Measurements from ENCODE around the gene ARHGAP6. TPM values are rescaled to one million over a fixed set of nuclear protein-coding genes. Genes with fewer than 3 reads are reported as not detected.
A peak's percentile ranks its signal among the peaks of the same experiment; 100 is the strongest.

ARHGAP6 gene
- total RNA-seq, 1 donor from 2014 or later = 33.6 TPM

DNA sequence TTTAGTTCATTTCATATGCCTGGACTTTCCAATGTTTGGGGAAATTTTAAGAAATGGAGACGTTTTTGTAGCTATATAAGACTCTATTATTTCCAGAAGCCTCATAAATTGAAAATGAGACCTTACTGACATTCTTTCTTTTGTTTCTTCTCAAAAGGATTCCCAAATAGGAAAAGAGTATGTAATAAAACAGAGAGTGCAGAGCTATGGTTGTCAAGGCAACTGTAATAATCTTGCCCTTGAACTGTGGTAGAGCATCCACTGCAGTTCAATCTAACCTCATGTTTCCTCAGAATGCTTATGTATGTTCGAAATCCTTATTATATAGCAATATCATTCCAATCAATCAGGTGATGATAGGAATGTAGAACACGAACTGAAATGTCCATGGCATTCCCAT is 318.4 kb downstream of the ARHGAP6 start:
- Histone ChIP-seq H3K27ac (no peak overlapping the region), H3K36me3 (no peaks in the 10 kb centered on the region), H3K9me3 (no peaks in the 10 kb centered on the region), H3K4me1 (peaks cover 0 to 3% of the 10 kb centered on the region in 2 donors), H3K27me3 (no peaks in the 10 kb centered on the region), H3K4me3 (no peak overlapping the region)
- DNase-seq (ENCODE audit: low spot score in 2 of 2) = no peak
- TF ChIP-seq, protein P1, sequence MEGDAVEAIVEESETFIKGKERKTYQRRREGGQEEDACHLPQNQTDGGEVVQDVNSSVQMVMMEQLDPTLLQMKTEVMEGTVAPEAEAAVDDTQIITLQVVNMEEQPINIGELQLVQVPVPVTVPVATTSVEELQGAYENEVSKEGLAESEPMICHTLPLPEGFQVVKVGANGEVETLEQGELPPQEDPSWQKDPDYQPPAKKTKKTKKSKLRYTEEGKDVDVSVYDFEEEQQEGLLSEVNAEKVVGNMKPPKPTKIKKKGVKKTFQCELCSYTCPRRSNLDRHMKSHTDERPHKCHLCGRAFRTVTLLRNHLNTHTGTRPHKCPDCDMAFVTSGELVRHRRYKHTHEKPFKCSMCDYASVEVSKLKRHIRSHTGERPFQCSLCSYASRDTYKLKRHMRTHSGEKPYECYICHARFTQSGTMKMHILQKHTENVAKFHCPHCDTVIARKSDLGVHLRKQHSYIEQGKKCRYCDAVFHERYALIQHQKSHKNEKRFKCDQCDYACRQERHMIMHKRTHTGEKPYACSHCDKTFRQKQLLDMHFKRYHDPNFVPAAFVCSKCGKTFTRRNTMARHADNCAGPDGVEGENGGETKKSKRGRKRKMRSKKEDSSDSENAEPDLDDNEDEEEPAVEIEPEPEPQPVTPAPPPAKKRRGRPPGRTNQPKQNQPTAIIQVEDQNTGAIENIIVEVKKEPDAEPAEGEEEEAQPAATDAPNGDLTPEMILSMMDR (IDR thresholded peaks at IDR 0.05) = no peak
- intact Hi-C loops (cut with DNase I) = no loop called here

DNA sequence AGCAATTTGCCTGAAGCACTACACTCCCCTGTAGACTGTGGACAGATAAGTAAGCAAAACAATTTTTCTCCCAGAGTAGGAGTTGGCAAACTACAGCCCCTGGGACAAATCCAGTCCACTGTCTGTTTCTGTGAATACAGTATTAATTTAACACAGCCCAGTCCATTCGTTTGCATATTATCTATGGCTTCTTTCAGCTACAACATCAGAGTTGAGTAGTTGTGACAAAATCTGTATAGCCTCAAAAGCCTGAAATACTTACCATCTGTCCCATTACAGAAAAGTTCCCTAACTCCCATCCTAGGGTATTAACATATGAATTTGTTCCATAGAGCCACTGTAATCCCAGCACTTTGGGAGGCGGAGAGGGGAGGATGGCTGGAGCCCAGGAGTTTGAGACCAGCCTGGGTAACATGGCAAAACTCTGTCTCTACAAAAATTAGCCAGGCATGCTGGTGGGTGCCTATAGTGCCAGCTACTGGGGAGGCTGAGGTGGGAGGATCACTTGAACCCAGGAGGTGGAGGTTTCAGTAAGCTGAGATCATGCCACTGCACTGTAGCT is 319.5 kb downstream of the ARHGAP6 start:
- DNase-seq (ENCODE audit: low spot score in 2 of 2) = no peak
- intact Hi-C loops (cut with DNase I) = no loop called here
- TF ChIP-seq, protein P1 (IDR thresholded peaks at IDR 0.05) = no peak
- Histone ChIP-seq H3K27ac (no peak overlapping the region), H3K27me3 (no peaks in the 10 kb centered on the region), H3K9me3 (no peaks in the 10 kb centered on the region), H3K4me1 (peaks cover 0 to 12% of the 10 kb centered on the region in 2 donors), H3K4me3 (no peak overlapping the region), H3K36me3 (no peaks in the 10 kb centered on the region)

DNA sequence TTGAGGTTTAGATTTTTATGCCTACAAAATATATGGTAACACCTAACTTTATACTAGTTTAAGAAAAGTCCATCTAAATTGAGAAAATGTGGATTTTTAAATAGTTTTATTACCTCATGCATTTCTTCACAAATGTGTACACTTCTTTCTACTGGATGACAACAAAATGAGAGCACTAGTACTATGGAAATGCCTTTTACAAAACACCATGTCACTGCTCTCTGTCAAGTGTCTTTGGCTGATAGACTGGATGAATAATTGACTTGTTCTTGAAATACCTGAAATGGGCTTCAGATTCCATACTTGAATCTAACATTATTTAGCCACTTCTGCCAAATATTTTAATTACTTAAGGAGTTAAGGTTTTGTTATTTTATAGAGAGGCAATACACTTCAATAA is 323.0 kb downstream of the ARHGAP6 start:
- Histone ChIP-seq H3K9me3 (no peaks in the 10 kb centered on the region), H3K27ac (no peak overlapping the region), H3K4me3 (no peak overlapping the region), H3K27me3 (no peaks in the 10 kb centered on the region), H3K36me3 (no peaks in the 10 kb centered on the region), H3K4me1 (peaks cover 0 to 9% of the 10 kb centered on the region in 2 donors)
- intact Hi-C loops (cut with DNase I) = no loop called here
- TF ChIP-seq, protein P1 (IDR thresholded peaks at IDR 0.05) = no peak
- no peak for DNase-seq (ENCODE audit: low spot score in 2 of 2)

DNA sequence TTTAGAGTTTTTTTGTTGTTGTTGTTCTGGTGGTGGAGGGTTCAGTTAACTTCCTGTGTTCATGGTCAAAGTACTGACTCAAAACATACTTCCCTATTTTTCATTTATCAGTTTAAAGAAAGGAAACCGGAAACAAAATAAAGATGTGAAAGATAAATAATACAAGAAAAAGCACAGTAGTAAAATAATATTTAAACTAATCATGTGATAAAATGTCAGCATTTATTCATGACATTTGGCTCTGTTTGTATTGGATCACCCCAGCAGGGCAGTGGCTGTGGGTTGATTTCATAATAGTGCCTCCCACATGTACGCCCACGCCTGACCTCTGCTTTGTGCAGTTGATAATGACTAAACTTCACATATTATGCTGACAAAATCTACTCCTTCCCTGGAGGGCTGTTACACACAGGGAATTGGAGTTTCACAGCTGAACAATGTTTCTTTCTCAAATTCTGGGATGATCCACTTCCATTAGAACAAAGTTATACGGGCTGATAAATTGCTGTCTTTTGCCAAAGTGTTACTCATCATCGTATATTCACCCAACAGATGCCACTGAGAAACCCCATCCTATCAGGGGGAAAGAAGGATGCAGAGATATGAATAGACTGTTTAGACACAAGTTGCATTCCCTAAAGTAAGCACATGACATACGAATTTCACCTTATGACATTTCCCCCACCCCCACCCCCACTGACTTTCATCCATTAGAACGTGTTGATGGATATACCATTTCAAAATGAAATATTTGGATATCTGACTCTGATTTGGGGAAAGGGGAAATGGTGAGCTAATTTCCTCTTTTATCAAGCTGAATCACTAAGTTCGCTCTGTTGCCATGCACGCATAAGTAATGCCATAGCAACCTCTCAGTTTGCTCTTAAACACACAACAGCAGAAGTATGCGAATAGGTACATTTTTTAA is 324.2 kb downstream of the ARHGAP6 start:
- TF ChIP-seq, protein P1 (IDR thresholded peaks at IDR 0.05) = no peak
- Histone ChIP-seq H3K27ac (peak overlapping the region in 1 of 2 donors; percentile 50), H3K27me3 (no peaks in the 10 kb centered on the region), H3K4me3 (no peak overlapping the region), H3K36me3 (no peaks in the 10 kb centered on the region), H3K4me1 (peaks cover 0 to 9% of the 10 kb centered on the region in 2 donors), H3K9me3 (no peaks in the 10 kb centered on the region)
- peak; percentile 8 to 83 for DNase-seq (ENCODE audit: low spot score in 2 of 2)
- intact Hi-C loops (cut with DNase I) = no loop called here

DNA sequence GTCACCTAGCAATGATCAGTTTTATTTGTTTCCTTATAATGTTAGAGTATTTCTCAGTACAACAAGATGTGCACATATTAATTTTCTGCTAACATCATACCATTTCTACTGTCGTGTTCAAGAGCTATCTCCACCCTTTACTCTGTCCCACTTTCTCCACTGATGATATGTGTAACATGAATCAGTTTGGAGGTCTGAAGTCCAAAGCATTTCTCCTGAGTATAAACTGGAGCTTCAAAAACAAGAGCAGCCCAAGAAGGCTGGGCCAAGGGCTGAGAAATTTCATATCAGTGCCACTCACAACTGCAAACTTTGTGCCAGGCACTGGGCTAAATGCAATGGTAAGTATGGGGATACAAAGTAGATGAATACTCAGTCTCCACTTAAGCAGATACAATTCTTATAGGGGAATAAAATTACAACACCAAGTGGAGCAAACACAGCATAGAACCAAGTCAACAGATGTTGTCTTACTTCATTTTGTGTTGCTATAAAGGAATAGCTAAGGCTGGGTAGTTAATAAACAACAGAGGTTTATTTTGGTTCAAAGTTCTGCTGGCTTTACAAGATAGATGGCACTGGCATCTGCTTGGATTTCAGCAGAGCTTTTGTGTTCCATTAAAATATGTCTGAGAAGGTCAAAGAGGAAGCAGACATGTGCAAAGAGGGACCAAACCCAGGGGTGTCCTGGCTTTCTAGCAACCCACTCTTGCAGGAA is 328.3 kb downstream of the ARHGAP6 start:
- intact Hi-C loops (cut with DNase I) = no loop called here
- Histone ChIP-seq H3K36me3 (no peaks in the 10 kb centered on the region), H3K27me3 (no peaks in the 10 kb centered on the region), H3K27ac (no peak overlapping the region), H3K4me1 (peaks cover 0 to 9% of the 10 kb centered on the region in 2 donors), H3K9me3 (no peaks in the 10 kb centered on the region), H3K4me3 (no peak overlapping the region)
- TF ChIP-seq, protein P1 (IDR thresholded peaks at IDR 0.05) = no peak
- no peak for DNase-seq (ENCODE audit: low spot score in 2 of 2)

All from ascending aorta (tissue), 2 donors.